MCF 10A (cell line): Measurements from ENCODE around the gene LZTFL1. TPM values are rescaled to one million over a fixed set of nuclear protein-coding genes. Genes with fewer than 3 reads are reported as not detected.

ENCODE experiments used
- BruUV-seq: library from RNA; stranded (reverse); fragments of 400-500 nt; replicated peaks from 2 replicates; lab custom pipeline; 2021; lab: Mats Ljungman, UMichigan
- CTCF ChIA-PET: fragments of 300-600 bp; sonication (Branson Sonifier 250); formaldehyde crosslinking; extraction: SDS; loops from one replicate; lab custom pipeline; 2021; ENCODE audit warnings: antibody characterized with exemption, inconsistent platforms; lab: Yijun Ruan, JAX
- POLR2A ChIA-PET: fragments of 300-600, 350-650 bp; sonication (Branson Sonifier 250); formaldehyde crosslinking; extraction: SDS; loops from one replicate; lab custom pipeline; 2020; ENCODE audit warnings: antibody characterized with exemption, inconsistent platforms; lab: Yijun Ruan, JAX
- DNase-seq: peaks from one replicate; pipeline ENCODE4 v3.0.0-alpha.2; 2018; ENCODE audit not compliant: unreplicated experiment
- H3K27ac Mint-ChIP-seq: one replicate; pipeline ENCODE4 v1.8.0; 2022; ENCODE audit warnings: mild to moderate bottlenecking, low read depth, mixed read lengths; ENCODE audit not compliant: unreplicated experiment
- H3K27me3 Mint-ChIP-seq: one replicate; pipeline ENCODE4 v1.8.0; 2022; ENCODE audit warnings: mixed read lengths; ENCODE audit not compliant: insufficient read depth, unreplicated experiment
- H3K36me3 Mint-ChIP-seq: one replicate; pipeline ENCODE4 v1.8.0; 2022; ENCODE audit warnings: mild to moderate bottlenecking, moderate library complexity, mixed read lengths; ENCODE audit not compliant: insufficient read depth, unreplicated experiment
- H3K4me1 Mint-ChIP-seq: one replicate; pipeline ENCODE4 v1.8.0; 2022; ENCODE audit warnings: mixed read lengths; ENCODE audit not compliant: insufficient read depth, unreplicated experiment
- H3K4me3 Mint-ChIP-seq: one replicate; pipeline ENCODE4 v1.8.0; 2022; ENCODE audit warnings: mild to moderate bottlenecking, moderate library complexity, mixed read lengths; ENCODE audit not compliant: unreplicated experiment
- H3K9me3 Mint-ChIP-seq: one replicate; pipeline ENCODE4 v1.8.0; 2022; ENCODE audit warnings: mixed read lengths; ENCODE audit not compliant: unreplicated experiment
- intact Hi-C: fragments of 100-400 bp; cut with micrococcal nuclease; formaldehyde crosslinking; loops from 2 replicates; pipeline ENCODE4 v1.14.1; 2022
- total RNA-seq: library from RNA; stranded (reverse); gene quantifications from 2 replicates; pipeline ENCODE4 v1.2.3, GENCODE V29; 2022
- TF ChIP-seq, protein P1 (sequence below): fragments of 200-600 bp; IDR thresholded peaks from one replicate; pipeline ENCODE4 v1.8.0; 2022; ENCODE audit warnings: antibody characterized with exemption, mild to moderate bottlenecking; ENCODE audit not compliant: unreplicated experiment

LZTFL1 gene
- total RNA-seq, 1 experiment from 2014 or later = 30.5 TPM

DNA sequence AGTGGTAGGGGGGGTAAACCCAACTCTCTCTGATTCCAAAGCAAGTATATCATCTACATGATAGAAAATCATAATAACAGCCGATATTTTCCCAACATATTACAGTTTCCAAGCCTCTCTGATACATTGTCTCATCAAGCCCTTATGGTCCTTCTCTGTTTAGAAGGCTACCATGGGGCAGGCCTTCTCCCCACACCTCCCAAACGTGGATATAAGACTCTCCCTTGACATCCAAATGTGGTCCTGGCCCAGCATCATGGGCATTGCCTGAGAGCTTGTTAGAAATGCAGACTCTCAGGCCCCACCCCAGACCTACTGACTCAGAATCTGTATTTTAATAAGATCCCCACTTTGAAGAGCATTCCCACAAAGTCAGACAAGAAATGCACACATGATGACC is 26.7 kb upstream of the LZTFL1 start:
- no peak for DNase-seq
- H3K9me3 Mint-ChIP-seq = peaks cover 2% of the 10 kb centered on the region
- ChIA-PET POLR2A (interaction anchor here (0.6 to 2.1 kb wide), 2 partner anchors 10 to 26 kb away, joined by 3 to 5 read pairs; partner anchors contain the start of gene LZTFL1), CTCF (interaction anchor here (0.6 to 0.7 kb wide), 2 partner anchors 18 to 151 kb away, joined by 3 read pairs; no protein-coding TSS in a partner anchor)
- TF ChIP-seq, protein P1, sequence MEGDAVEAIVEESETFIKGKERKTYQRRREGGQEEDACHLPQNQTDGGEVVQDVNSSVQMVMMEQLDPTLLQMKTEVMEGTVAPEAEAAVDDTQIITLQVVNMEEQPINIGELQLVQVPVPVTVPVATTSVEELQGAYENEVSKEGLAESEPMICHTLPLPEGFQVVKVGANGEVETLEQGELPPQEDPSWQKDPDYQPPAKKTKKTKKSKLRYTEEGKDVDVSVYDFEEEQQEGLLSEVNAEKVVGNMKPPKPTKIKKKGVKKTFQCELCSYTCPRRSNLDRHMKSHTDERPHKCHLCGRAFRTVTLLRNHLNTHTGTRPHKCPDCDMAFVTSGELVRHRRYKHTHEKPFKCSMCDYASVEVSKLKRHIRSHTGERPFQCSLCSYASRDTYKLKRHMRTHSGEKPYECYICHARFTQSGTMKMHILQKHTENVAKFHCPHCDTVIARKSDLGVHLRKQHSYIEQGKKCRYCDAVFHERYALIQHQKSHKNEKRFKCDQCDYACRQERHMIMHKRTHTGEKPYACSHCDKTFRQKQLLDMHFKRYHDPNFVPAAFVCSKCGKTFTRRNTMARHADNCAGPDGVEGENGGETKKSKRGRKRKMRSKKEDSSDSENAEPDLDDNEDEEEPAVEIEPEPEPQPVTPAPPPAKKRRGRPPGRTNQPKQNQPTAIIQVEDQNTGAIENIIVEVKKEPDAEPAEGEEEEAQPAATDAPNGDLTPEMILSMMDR = no peak
- H3K27ac Mint-ChIP-seq = no peak overlapping the region
- no peak overlapping the region for H3K4me3 Mint-ChIP-seq
- no TSS peak for BruUV-seq
- no peaks in the 10 kb centered on the region for H3K36me3 Mint-ChIP-seq
- H3K4me1 Mint-ChIP-seq = no peaks in the 10 kb centered on the region
- intact Hi-C loops = no loop called here
- peaks cover 76% of the 10 kb centered on the region for H3K27me3 Mint-ChIP-seq

DNA sequence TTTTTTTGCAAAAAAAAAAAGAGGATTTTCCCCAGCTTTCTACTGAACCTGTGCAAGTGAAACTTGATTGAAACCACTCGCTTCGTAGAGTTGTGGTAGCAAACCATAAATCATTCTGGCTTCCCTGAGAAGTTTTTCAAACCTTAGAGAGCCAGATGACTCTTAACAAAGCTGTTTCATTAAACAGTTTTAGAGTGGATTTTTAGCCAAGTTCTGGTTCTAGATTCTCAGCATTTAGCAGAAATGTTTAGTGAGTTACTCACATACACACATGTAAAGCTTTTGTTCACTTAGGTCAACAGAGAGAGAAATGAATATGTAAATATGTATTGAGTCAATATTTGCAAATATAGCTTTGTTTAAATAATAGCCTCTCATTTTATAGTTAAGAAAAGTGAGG is 26.3 kb upstream of the LZTFL1 start:
- Mint-ChIP-seq H3K27ac (no peak overlapping the region), H3K27me3 (peaks cover 80% of the 10 kb centered on the region), H3K4me1 (no peaks in the 10 kb centered on the region), H3K36me3 (no peaks in the 10 kb centered on the region), H3K4me3 (no peak overlapping the region), H3K9me3 (peaks cover 7% of the 10 kb centered on the region)
- no peak for DNase-seq
- intact Hi-C loops = no loop called here
- no TSS peak for BruUV-seq
- TF ChIP-seq, protein P1 = no peak
- CTCF ChIA-PET = interaction anchor here (0.7 kb wide), 2 partner anchors 71 to 151 kb away, joined by 3 read pairs; no protein-coding TSS in a partner anchor
- POLR2A ChIA-PET = interaction anchor here (0.6 to 2.1 kb wide), 2 partner anchors 10 to 26 kb away, joined by 3 to 5 read pairs; partner anchors contain the start of gene LZTFL1

DNA sequence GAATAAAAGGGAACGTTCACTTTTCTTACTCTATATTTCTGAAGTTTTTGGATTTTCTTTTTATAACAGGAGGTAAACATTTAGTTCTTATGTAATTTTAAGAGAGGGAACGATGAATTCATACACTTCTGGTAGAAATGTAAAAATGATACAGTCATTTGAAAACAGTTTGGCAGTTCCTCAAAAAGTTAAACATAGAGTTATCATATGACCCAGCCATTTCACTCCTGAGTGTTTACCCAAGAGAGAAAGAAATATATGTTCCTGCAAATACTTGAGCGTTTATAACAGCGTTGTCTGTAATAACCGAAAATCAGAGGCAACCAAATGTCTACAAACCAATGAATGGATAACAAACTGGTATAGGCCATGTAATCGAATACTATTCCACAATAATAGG is 23.6 kb upstream of the LZTFL1 start:
- no peak overlapping the region for H3K27ac Mint-ChIP-seq
- H3K27me3 Mint-ChIP-seq = peaks cover 86% of the 10 kb centered on the region
- H3K4me1 Mint-ChIP-seq = no peaks in the 10 kb centered on the region

DNA sequence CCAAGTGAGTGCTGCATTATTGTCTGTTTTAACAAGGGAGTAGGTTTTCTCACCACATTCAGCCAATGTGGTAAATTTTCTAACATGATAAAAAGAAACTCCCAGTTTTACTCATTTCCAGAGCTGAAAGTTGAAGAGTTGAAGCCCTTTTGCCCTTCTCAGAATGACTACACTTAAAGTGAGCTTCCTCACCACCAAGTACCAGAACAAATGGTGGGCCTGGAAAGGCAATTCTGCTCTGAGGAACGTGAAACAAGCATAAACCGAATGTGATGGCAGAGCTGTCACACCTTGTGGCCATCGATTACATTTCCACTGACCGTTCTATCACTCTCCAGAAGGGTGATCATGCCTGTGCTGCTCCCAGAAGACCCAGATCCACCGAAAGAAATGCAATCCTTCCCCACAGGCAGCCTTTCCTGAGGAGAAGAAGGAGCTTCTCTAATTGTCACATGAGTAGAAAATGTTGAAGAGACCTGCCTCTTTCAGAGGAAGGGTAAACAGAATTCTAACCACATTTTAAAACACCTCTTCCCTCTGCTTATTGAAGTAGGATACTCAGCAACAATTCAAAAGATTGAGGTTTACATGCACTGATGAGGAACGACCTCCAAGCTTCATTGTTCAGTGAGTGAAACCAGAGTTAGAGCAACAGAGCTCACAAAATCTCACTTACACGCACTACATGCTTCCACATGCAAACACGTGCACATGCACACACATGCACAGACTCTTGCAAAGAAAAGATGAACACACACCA is 23.0 kb upstream of the LZTFL1 start:
- H3K4me3 Mint-ChIP-seq = no peak overlapping the region
- POLR2A ChIA-PET = interaction anchor here (0.5 to 0.7 kb wide), 2 partner anchors 19 to 536 kb away, joined by 3 read pairs; no protein-coding TSS in a partner anchor
- H3K9me3 Mint-ChIP-seq = peaks cover 12% of the 10 kb centered on the region
- H3K36me3 Mint-ChIP-seq = no peaks in the 10 kb centered on the region
- CTCF ChIA-PET = interaction anchor here (1.2 kb wide), 1 partner anchor 74 kb away, joined by 4 read pairs; no protein-coding TSS in a partner anchor
- TF ChIP-seq, protein P1 = no peak
- peaks cover 80% of the 10 kb centered on the region for H3K27me3 Mint-ChIP-seq
- no peak for DNase-seq
- intact Hi-C loops = no loop called here
- no peaks in the 10 kb centered on the region for H3K4me1 Mint-ChIP-seq
- BruUV-seq = no TSS peak
- H3K27ac Mint-ChIP-seq = no peak overlapping the region

More for the DNA sequence above, 23.6 kb upstream of the LZTFL1 start:
- Mint-ChIP-seq H3K9me3 (peaks cover 12% of the 10 kb centered on the region), H3K4me3 (no peak overlapping the region), H3K36me3 (no peaks in the 10 kb centered on the region)
- BruUV-seq = no TSS peak
- ChIA-PET CTCF (no interaction called here), POLR2A (interaction anchor here (0.5 to 0.7 kb wide), 2 partner anchors 18 to 536 kb away, joined by 3 read pairs; no protein-coding TSS in a partner anchor)
- no peak for DNase-seq
- TF ChIP-seq, protein P1 = no peak
- intact Hi-C loops = no loop called here
